IMR-90 (cell line): ENCODE results near the gene FMN1. TPM values are rescaled to one million over a fixed set of nuclear protein-coding genes. Genes with fewer than 3 reads are reported as not detected.
A peak's percentile ranks its signal among the peaks of the same experiment; 100 is the strongest.

ENCODE experiments used
- ATAC-seq: fragments of 200-7000 bp; cut with Tn5 transposase; 2 replicates; pipeline ENCODE4 v1.9.1; 2020; ENCODE audit warnings: low read depth, mild to moderate bottlenecking, moderate library complexity
- BruUV-seq: library from RNA; stranded (reverse); fragments of 400-500 nt; replicated peaks from 2 replicates; lab custom pipeline; 2021; lab: Mats Ljungman, UMichigan
- CTCF ChIA-PET: fragments of 300-600 bp; formaldehyde crosslinking; extraction: SDS; loops from one replicate; lab custom pipeline; 2021; ENCODE audit warnings: antibody characterized with exemption; lab: Yijun Ruan, JAX
- POLR2A ChIA-PET: fragments of 300-600 bp; sonication (Branson Sonifier 250); formaldehyde crosslinking; loops from one replicate; lab custom pipeline; 2022; ENCODE audit warnings: antibody characterized with exemption; ENCODE audit not compliant: unreplicated experiment; lab: Charles Lee
- DNase-seq: peaks from one replicate; pipeline ENCODE4 v3.0.0; 2013
- H2AFZ ChIP-seq: replicated peaks from 2 replicates; pipeline ENCODE3; 2013; ENCODE audit warnings: low read length, mild to moderate bottlenecking; ENCODE audit not compliant: poor library complexity
- H2AK5ac ChIP-seq: 2 replicates; pipeline ENCODE4 v1.6.1; 2013; ENCODE audit warnings: low read depth, low read length, inconsistent platforms
- H2AK9ac ChIP-seq: replicated peaks from 2 replicates; pipeline ENCODE3; 2013; ENCODE audit warnings: mild to moderate bottlenecking, low read depth, low read length, moderate library complexity; ENCODE audit not compliant: poor library complexity
- H2BK120ac ChIP-seq: 2 replicates; pipeline ENCODE4 v1.6.1; 2013; ENCODE audit warnings: low read depth, low read length, inconsistent platforms
- H2BK15ac ChIP-seq: 3 replicates; pipeline ENCODE4 v1.6.1; 2013; ENCODE audit warnings: low read depth, low read length, inconsistent platforms
- H2BK20ac ChIP-seq: 2 replicates; pipeline ENCODE4 v1.6.1; 2013; ENCODE audit warnings: low read depth, mild to moderate bottlenecking, inconsistent platforms, low read length, moderate library complexity
- H2BK5ac ChIP-seq: 2 replicates; pipeline ENCODE4 v1.6.1; 2013; ENCODE audit warnings: mild to moderate bottlenecking, low read depth, low read length, inconsistent platforms; ENCODE audit not compliant: poor library complexity, severe bottlenecking
- H3K14ac ChIP-seq: replicated peaks from 2 replicates; pipeline ENCODE4 v1.6.1; 2013; ENCODE audit warnings: low read depth, low read length, inconsistent platforms
- H3K18ac ChIP-seq: 2 replicates; pipeline ENCODE4 v1.6.1; 2013; ENCODE audit warnings: low read depth, low read length, control low read depth
- H3K23ac ChIP-seq: 2 replicates; pipeline ENCODE4 v1.6.1; 2013; ENCODE audit warnings: low read depth, low read length, inconsistent platforms
- H3K27ac ChIP-seq: 2 replicates; pipeline ENCODE4 v1.5.1; 2013; ENCODE audit warnings: mild to moderate bottlenecking, control low read depth, low read length; ENCODE audit not compliant: insufficient read depth
- H3K27me3 ChIP-seq: 2 replicates; pipeline ENCODE4 v1.6.1; 2013; ENCODE audit warnings: low read length; ENCODE audit not compliant: control insufficient read depth, insufficient read depth
- H3K36me3 ChIP-seq: 2 replicates; pipeline ENCODE4 v1.6.1; 2013; ENCODE audit warnings: low read length, mixed read lengths; ENCODE audit not compliant: control insufficient read depth, insufficient read depth
- H3K4ac ChIP-seq: 2 replicates; pipeline ENCODE4 v1.6.1; 2013; ENCODE audit warnings: low read depth, low read length, inconsistent platforms
- H3K4me1 ChIP-seq: 2 replicates; pipeline ENCODE4 v1.6.1; 2013; ENCODE audit warnings: low read length, mixed read lengths; ENCODE audit not compliant: control insufficient read depth, insufficient read depth
- H3K4me2 ChIP-seq: 2 replicates; pipeline ENCODE4 v1.6.1; 2013; ENCODE audit warnings: low read depth, mild to moderate bottlenecking, control low read depth, low read length, moderate library complexity
- H3K4me3 ChIP-seq: 2 replicates; pipeline ENCODE4 v1.5.1; 2013; ENCODE audit warnings: low read depth, mild to moderate bottlenecking, control low read depth, low read length, moderate library complexity; ENCODE audit not compliant: insufficient read depth
- H3K56ac ChIP-seq: 2 replicates; pipeline ENCODE4 v1.6.1; 2013; ENCODE audit warnings: low read length, inconsistent platforms; ENCODE audit not compliant: insufficient read depth; ENCODE audit errors: extremely low read depth
- H3K79me1 ChIP-seq, 2 experiments: 2 replicates each; pipeline ENCODE4 v1.6.1; 2013; ENCODE audit warnings: low read length in 2 of 2, inconsistent platforms in 1 of 2, low read depth in 1 of 2
- H3K9ac ChIP-seq: 2 replicates; pipeline ENCODE4 v1.6.1; 2013; ENCODE audit warnings: low read depth, low read length, control low read depth
- H3K9me1 ChIP-seq: 2 replicates; pipeline ENCODE4 v1.6.1; 2013; ENCODE audit warnings: low read length, inconsistent platforms; ENCODE audit not compliant: insufficient read depth
- H3K9me3 ChIP-seq: 2 replicates; pipeline ENCODE4 v1.6.1; 2013; ENCODE audit warnings: low read length; ENCODE audit not compliant: control insufficient read depth, insufficient read depth
- H4K20me1 ChIP-seq: 2 replicates; pipeline ENCODE4 v1.6.1; 2013; ENCODE audit warnings: low read length, inconsistent platforms; ENCODE audit not compliant: insufficient read depth
- H4K5ac ChIP-seq: 2 replicates; pipeline ENCODE4 v1.6.1; 2013; ENCODE audit warnings: mild to moderate bottlenecking, low read depth, low read length, control low read depth
- H4K8ac ChIP-seq, 2 experiments: 2 replicates each; pipeline ENCODE4 v1.6.1; 2013; ENCODE audit warnings: low read depth in 2 of 2, low read length in 2 of 2, control low read depth in 1 of 2, inconsistent platforms in 1 of 2
- H4K91ac ChIP-seq: 2 replicates; pipeline ENCODE4 v1.6.1; 2013; ENCODE audit warnings: low read depth, low read length, inconsistent platforms; ENCODE audit not compliant: insufficient read depth
- BHLHE40 ChIP-seq: fragments of 150-350 bp; IDR thresholded peaks from 2 replicates; pipeline ENCODE4 v1.6.1; 2016; ENCODE audit warnings: mild to moderate bottlenecking, low read depth, low read length
- CEBPB ChIP-seq: IDR thresholded peaks from 2 replicates; pipeline ENCODE4 v1.6.1; 2012; ENCODE audit warnings: low read depth, low read length, improper control_type of control experiment
- CHD1 ChIP-seq: IDR thresholded peaks from 2 replicates; pipeline ENCODE4 v1.6.1; 2012; ENCODE audit warnings: low read depth, low read length, improper control_type of control experiment
- CTCF ChIP-seq: conservative IDR thresholded peaks from 2 replicates; pipeline ENCODE4 v1.5.1; 2012; ENCODE audit warnings: mild to moderate bottlenecking, low read depth, low read length, improper control_type of control experiment
- FOS ChIP-seq: fragments of 150-350 bp; IDR thresholded peaks from 2 replicates; pipeline ENCODE4 v1.6.1; 2016; ENCODE audit warnings: low read depth, low read length
- MAZ ChIP-seq: IDR thresholded peaks from 2 replicates; pipeline ENCODE4 v1.6.1; 2012; ENCODE audit warnings: low read depth, mild to moderate bottlenecking, low read length, improper control_type of control experiment, moderate library complexity, borderline replicate concordance
- MXI1 ChIP-seq: IDR thresholded peaks from 2 replicates; pipeline ENCODE4 v1.6.1; 2012; ENCODE audit warnings: low read depth, mild to moderate bottlenecking, low read length, moderate library complexity, borderline replicate concordance
- NFE2L2 ChIP-seq: fragments of 150-350 bp; IDR thresholded peaks from 2 replicates; pipeline ENCODE4 v1.6.1; 2016; ENCODE audit warnings: low read depth, mild to moderate bottlenecking, low read length
- POLR2A ChIP-seq: IDR thresholded peaks from 2 replicates; pipeline ENCODE4 v1.6.1; 2012; ENCODE audit warnings: mild to moderate bottlenecking, low read depth, low read length
- RAD21 ChIP-seq: IDR thresholded peaks from 2 replicates; pipeline ENCODE4 v1.6.1; 2012; ENCODE audit warnings: low read length, improper control_type of control experiment
- RCOR1 ChIP-seq: IDR thresholded peaks from 2 replicates; pipeline ENCODE4 v1.6.1; 2012; ENCODE audit warnings: mild to moderate bottlenecking, low read length, improper control_type of control experiment; ENCODE audit not compliant: insufficient replicate concordance
- RFX5 ChIP-seq: IDR thresholded peaks from 2 replicates; pipeline ENCODE4 v1.8.0; 2012; ENCODE audit warnings: low read depth, mild to moderate bottlenecking, low read length, moderate library complexity
- SMC3 ChIP-seq: fragments of 150-350 bp; IDR thresholded peaks from 2 replicates; pipeline ENCODE4 v1.6.1; 2016; ENCODE audit warnings: low read depth, mild to moderate bottlenecking, antibody characterized with exemption, low read length, moderate library complexity
- WGBS, 2 experiments: methylation state at CpG; one replicate each; pipeline versions ENCODE4 v1.1.5 to v1.1.7; 2013; ENCODE audit warnings: missing lambda C conversion rate in 2 of 2; ENCODE audit not compliant: insufficient read length in 1 of 2; ENCODE audit errors: extremely low coverage in 2 of 2; 5-methylcytosine and 5-hydroxymethylcytosine counted together
- dilution Hi-C: fragments of 300-500 bp; cut with HindIII; formaldehyde crosslinking; loops from one replicate; pipeline ENCODE4 v1.14.3; 2018; ENCODE audit warnings: low sequenced_read_pairs; ENCODE audit not compliant: unreplicated experiment
- in situ Hi-C: fragments of 300-500 bp; cut with MboI; formaldehyde crosslinking; loops from 3 replicates; pipeline ENCODE4 v1.14.3; 2019; ENCODE audit warnings: low sequenced_read_pairs, inconsistent platforms, mixed read lengths
- intact Hi-C: fragments of 100-400 bp; cut with micrococcal nuclease; formaldehyde crosslinking; loops from 2 replicates; pipeline ENCODE4 v1.10.0; 2022
- polyA plus RNA-seq, 3 experiments: library from polyadenylated mRNA; depleted of rRNA; stranded (reverse); fragments of >200 nt; gene quantifications; 2 replicates each; pipeline ENCODE4 v1.2.3, GENCODE V29; 2012; ENCODE audit warnings: low replicate concordance in 1 of 3
- total RNA-seq: library from RNA; depleted of rRNA; stranded (reverse); fragments of >200 nt; gene quantifications from 2 replicates; pipeline ENCODE4 v1.2.3, GENCODE V29; 2012
- TF ChIP-seq, protein P1 (sequence below): fragments of 150-350 bp; IDR thresholded peaks from 2 replicates; pipeline ENCODE4 v1.6.1; 2017; ENCODE audit warnings: mild to moderate bottlenecking, antibody characterized with exemption, low read length, low read depth

FMN1 gene
- total and polyA plus RNA-seq, 2 of the 4 experiments (the other 2 are of a cell fraction), result 7.3 to 17.6 TPM

DNA sequence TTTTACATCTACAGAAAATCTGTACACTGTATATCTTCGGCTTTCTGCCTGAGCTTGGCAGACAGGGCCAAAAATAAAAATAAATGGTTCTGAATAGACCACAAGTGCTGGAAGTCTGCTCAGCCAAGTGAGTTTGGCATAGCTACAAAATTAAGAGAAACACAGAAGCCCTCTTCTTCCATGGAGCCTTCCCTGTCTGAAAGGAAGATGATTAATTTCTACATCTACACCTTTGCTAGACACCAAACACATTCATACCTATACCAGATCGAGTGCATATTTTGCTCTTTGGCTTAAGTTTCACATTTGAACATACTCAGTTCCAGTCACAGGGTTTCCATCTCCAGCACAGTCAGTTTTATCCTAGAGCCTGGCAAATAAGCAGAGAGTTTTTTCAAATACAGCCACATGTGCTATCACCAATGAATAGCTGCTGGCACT is 252.1 kb downstream of the FMN1 start:
- peak overlapping the region; percentile 43; the same call in 2 of the 3 replicates for H2BK15ac ChIP-seq
- in situ Hi-C loops, result no loop called here
- H3K27me3 ChIP-seq, result no peaks in the 10 kb centered on the region
- H3K14ac ChIP-seq, result peak overlapping the region; percentile 53
- ChIA-PET CTCF (no interaction called here), POLR2A (no interaction called here)
- peak overlapping the region; percentile 99 for H4K5ac ChIP-seq
- peak overlapping the region; percentile 5; the same call in 1 of the 2 replicates for H2AK5ac ChIP-seq
- intact Hi-C loops, result no loop called here
- H3K4me3 ChIP-seq, result no peak overlapping the region
- H3K27ac ChIP-seq, result peak overlapping the region; percentile 31; the same call in 1 of the 2 replicates
- peaks cover 9% of the 10 kb centered on the region for H3K9me1 ChIP-seq
- H2AFZ ChIP-seq, result no peak overlapping the region
- H4K8ac ChIP-seq, result peak overlapping the region; percentile 56 to 81; a peak in 3 of 4 replicates
- H3K9me3 ChIP-seq, result no peaks in the 10 kb centered on the region; the same call in 1 of the 2 replicates
- BruUV-seq, result no TSS peak
- peak overlapping the region; percentile 64 for H3K9ac ChIP-seq
- H3K23ac ChIP-seq, result peak overlapping the region; percentile 64; the same call in 1 of the 2 replicates
- peak overlapping the region; percentile 59; the same call in 1 of the 2 replicates for H3K4ac ChIP-seq
- H3K18ac ChIP-seq, result peak overlapping the region; percentile 96
- H2BK5ac ChIP-seq, result peak overlapping the region; percentile 81
- no CpG with 5 or more reads among the region's 2 CpGs for WGBS, 2 experiments
- no peaks in the 10 kb centered on the region for H4K20me1 ChIP-seq
- TF ChIP-seq CHD1 (no peak), RFX5 (no peak), CEBPB (no peak), CTCF (no peak), NFE2L2 (no peak), RAD21 (no peak), SMC3 (no peak), BHLHE40 (no peak), MAZ (no peak), POLR2A (no peak), MXI1 (no peak), RCOR1 (no peak), FOS (no peak)
- TF ChIP-seq, protein P1, sequence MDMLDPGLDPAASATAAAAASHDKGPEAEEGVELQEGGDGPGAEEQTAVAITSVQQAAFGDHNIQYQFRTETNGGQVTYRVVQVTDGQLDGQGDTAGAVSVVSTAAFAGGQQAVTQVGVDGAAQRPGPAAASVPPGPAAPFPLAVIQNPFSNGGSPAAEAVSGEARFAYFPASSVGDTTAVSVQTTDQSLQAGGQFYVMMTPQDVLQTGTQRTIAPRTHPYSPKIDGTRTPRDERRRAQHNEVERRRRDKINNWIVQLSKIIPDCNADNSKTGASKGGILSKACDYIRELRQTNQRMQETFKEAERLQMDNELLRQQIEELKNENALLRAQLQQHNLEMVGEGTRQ, result no peak
- no peak overlapping the region for H3K56ac ChIP-seq
- peak overlapping the region; percentile 86 for H2BK20ac ChIP-seq
- peaks cover 7% of the 10 kb centered on the region for H3K36me3 ChIP-seq
- H2BK120ac ChIP-seq, result peak overlapping the region; percentile 76
- H3K4me1 ChIP-seq, result peaks cover 14% of the 10 kb centered on the region
- dilution Hi-C loops, result no loop called here
- H3K79me1 ChIP-seq, result peaks cover 34 to 68% of the 10 kb centered on the region in 2 experiments
- peak overlapping the region; percentile 39 for H3K4me2 ChIP-seq
- peak; percentile 27 for ATAC-seq
- peak overlapping the region; percentile 20 for H4K91ac ChIP-seq
- H2AK9ac ChIP-seq, result no peak overlapping the region
- no peak for DNase-seq
